Coronary artery (tissue), 2 donors: ENCODE results near the gene EME1.

Experiments used
- DNase-seq: peaks from one replicate; pipeline ENCODE4 v3.0.0-alpha.2; 2017; ENCODE audit warnings: low spot score
- H3K27ac ChIP-seq, 2 donors: fragments of 200-600 bp; sonication (generic); one replicate each; pipeline ENCODE4 v1.5.1; 2016 to 2019
- H3K4me3 ChIP-seq: fragments of 200-600 bp; sonication (generic); 2 replicates; pipeline ENCODE4 v1.5.1; 2016; ENCODE audit warnings: mild to moderate bottlenecking, moderate library complexity
- TF ChIP-seq, protein P1 (sequence below): fragments of 200-600 bp; sonication (generic); IDR thresholded peaks from one replicate; pipeline ENCODE4 v1.5.1; 2019; ENCODE audit warnings: antibody characterized with exemption

EME1 gene

DNA sequence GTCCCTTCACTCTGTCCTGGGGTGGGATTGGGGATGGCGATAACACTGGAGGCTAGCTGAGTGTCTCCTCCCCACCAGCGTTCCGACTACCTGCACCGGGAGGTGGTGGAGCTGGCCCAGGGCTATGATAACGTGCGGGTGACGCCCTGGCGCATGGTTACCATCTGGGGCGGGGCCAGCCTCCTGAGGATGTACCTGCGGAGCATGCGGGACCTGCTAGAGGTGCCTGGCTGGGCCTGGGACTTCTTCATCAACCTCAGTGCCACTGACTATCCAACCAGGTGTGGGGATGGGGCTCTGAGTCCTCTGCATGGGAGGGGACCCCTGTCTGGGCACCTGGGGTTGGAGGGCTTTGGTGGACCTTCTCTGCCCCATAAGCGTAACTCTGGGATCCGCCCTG, 18.3 kb upstream of the EME1 start:
- TF ChIP-seq, protein P1, sequence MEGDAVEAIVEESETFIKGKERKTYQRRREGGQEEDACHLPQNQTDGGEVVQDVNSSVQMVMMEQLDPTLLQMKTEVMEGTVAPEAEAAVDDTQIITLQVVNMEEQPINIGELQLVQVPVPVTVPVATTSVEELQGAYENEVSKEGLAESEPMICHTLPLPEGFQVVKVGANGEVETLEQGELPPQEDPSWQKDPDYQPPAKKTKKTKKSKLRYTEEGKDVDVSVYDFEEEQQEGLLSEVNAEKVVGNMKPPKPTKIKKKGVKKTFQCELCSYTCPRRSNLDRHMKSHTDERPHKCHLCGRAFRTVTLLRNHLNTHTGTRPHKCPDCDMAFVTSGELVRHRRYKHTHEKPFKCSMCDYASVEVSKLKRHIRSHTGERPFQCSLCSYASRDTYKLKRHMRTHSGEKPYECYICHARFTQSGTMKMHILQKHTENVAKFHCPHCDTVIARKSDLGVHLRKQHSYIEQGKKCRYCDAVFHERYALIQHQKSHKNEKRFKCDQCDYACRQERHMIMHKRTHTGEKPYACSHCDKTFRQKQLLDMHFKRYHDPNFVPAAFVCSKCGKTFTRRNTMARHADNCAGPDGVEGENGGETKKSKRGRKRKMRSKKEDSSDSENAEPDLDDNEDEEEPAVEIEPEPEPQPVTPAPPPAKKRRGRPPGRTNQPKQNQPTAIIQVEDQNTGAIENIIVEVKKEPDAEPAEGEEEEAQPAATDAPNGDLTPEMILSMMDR, result no peak
- Histone ChIP-seq H3K4me3 (no peak overlapping the region), H3K27ac (no peak overlapping the region)
- DNase-seq, result no peak

DNA sequence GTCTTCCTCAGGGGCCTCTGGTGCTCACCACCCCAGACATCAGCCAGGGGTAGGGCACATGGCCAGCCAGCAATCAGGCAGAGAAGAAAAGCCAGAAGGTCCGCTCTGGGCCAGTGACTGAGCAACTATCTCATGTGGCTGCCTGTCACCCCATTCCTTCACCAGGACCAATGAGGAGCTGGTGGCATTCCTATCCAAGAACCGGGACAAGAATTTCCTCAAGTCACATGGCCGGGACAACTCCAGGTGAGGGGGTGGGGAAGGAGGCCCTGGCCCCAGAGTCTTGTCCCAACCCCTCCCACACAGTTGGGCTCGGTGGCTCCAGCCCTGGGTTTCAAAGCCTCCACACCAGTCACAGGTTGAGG, 17.7 kb upstream of the EME1 start:
- TF ChIP-seq, protein P1, result no peak

DNA sequence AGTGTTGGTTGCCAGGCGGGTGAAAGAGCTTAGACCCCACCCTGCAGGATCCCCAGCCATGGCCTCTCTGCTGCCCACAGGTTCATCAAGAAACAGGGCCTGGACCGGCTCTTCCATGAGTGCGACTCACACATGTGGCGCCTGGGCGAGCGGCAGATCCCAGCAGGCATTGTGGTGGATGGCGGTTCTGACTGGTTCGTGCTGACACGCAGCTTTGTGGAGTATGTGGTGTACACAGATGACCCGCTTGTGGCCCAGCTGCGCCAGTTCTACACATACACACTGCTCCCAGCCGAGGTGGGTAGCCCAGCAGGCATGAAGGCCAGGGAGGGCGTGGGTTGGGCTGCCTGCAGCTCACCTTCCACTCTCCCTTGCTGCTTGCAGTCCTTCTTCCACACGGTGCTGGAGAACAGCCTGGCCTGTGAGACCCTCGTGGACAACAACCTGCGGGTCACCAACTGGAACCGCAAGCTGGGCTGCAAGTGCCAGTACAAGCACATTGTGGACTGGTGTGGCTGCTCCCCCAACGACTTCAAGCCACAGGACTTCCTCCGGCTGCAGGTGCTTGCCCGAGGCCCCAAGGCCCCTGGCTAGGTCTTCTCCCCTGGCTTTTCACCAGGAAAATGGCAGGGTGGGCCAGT, 17.2 kb upstream of the EME1 start:
- H3K4me3 ChIP-seq, result no peak overlapping the region
- no peak for DNase-seq
- TF ChIP-seq, protein P1, result no peak
- no peak overlapping the region for H3K27ac ChIP-seq

More for the DNA sequence above, 17.7 kb upstream of the EME1 start:
- no peak overlapping the region for H3K27ac ChIP-seq
- DNase-seq, result no peak
- H3K4me3 ChIP-seq, result no peak overlapping the region

DNA sequence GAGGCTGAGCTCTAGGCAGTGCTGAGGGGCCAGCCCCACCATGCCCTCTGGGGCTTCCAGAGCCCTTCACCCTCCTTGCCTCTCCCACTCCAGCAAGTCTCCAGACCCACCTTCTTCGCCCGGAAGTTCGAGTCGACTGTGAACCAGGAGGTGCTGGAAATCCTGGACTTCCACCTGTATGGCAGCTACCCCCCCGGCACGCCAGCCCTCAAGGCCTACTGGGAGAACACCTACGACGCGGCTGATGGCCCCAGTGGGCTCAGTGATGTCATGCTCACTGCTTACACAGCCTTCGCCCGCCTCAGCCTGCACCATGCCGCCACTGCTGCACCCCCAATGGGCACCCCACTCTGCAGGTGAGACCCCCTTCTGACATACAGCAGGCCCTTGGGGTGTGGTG, 16.6 kb upstream of the EME1 start:
- no peak for DNase-seq
- TF ChIP-seq, protein P1, result no peak
- no peak overlapping the region for H3K4me3 ChIP-seq
- no peak overlapping the region for H3K27ac ChIP-seq

DNA sequence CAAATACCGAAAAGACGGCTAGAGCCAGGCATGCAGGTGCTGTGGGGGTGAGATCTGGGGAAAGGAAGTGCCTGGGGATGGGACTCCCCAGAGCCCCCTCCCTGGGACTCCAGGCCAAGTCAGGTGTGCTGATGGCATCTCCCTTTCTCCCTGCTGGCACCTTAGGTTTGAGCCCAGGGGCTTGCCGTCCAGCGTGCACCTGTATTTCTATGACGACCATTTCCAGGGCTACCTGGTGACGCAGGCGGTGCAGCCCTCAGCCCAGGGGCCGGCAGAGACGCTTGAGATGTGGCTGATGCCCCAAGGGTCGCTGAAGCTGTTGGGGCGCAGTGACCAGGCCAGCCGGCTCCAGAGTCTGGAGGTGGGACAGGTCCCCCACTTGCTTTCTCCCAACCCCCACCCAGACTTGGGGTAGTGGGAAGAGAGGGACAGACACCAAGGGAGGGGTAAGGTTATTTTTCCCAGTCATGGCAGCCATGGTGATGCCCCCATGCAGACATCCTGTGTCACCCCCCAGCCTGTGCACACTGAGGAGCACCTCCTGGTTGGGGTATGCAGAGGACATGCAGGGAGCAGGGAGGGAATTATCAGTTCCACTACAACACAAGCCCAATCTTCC, 16.0 kb upstream of the EME1 start:
- TF ChIP-seq, protein P1, result no peak
- DNase-seq, result no peak
- H3K27ac ChIP-seq, result no peak overlapping the region
- no peak overlapping the region for H3K4me3 ChIP-seq

DNA sequence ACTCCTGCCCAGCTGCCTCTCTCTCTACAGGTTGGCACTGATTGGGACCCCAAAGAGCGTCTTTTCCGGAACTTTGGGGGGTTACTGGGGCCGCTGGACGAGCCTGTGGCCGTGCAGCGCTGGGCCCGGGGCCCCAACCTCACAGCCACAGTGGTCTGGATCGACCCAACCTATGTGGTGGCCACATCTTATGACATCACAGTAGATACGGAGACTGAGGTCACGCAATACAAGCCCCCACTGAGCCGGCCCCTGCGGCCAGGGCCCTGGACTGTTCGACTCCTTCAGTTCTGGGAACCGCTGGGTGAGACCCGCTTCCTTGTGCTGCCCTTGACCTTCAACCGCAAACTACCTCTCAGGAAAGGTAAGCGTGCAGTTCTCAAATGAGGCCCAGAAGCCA, 14.9 kb upstream of the EME1 start:
- Histone ChIP-seq H3K4me3 (no peak overlapping the region), H3K27ac (no peak overlapping the region)
- no peak for DNase-seq
- TF ChIP-seq, protein P1, result no peak

DNA sequence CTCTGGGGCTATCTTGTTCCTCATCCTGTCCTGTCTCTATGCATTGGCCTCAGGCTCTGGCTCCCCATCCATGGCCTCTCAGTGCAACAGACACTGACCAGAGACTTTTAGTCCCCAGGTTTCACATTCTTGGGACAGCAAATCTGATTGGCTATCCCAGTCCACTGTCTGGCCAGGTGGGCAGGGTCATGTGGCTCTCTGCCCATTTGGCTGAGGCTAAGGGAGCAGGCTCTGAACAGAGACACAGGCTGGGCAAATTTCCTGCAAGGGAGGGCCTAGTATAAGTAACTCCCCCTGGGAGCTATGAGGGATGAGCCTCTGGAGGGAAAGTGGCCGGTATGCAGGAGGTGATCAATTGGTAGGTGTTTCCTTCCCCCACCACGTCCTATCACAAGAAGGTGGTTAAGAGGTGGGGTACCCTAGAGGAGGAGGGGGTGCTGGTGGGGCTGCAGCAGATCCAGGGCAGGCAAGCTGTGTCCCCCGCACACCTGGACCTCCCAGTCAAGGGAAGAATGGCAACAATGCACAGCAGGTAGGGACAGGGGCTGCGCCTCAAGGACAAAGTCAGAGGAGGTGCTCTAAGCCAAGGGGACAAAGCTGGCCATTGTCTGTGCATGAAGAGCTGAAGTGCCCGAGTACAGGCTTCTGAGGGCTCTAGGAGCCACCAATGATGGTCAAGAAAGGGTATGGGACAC, 13.9 kb upstream of the EME1 start:
- H3K4me3 ChIP-seq, result no peak overlapping the region
- TF ChIP-seq, protein P1, result no peak
- H3K27ac ChIP-seq, result no peak overlapping the region
- no peak for DNase-seq
